Hepatocyte (in vitro differentiated cells): ENCODE measurements around the gene PXDN. TPM values are rescaled to one million over a fixed set of nuclear protein-coding genes. Genes with fewer than 3 reads are reported as not detected.

Experiments used
- DNase-seq: peaks from one replicate; pipeline ENCODE4 v3.0.0-alpha.2; 2016; ENCODE audit warnings: low spot score
- H2AFZ ChIP-seq: fragments of 200-600 bp; sonication (generic); 2 replicates; pipeline ENCODE4 v1.6.0; 2016; ENCODE audit warnings: antibody characterized with exemption, mild to moderate bottlenecking
- H3K27ac ChIP-seq: fragments of 200-600 bp; sonication (generic); 2 replicates; pipeline ENCODE4 v1.5.1; 2016; ENCODE audit warnings: mild to moderate bottlenecking
- H3K27me3 ChIP-seq: fragments of 200-600 bp; sonication (generic); 2 replicates; pipeline ENCODE4 v1.6.1; 2016
- H3K36me3 ChIP-seq: fragments of 200-600 bp; sonication (generic); replicated peaks from 2 replicates; pipeline ENCODE4 v1.5.1; 2016; ENCODE audit warnings: low read depth; ENCODE audit not compliant: insufficient read depth
- H3K4me1 ChIP-seq: fragments of 200-600 bp; sonication (generic); 2 replicates; pipeline ENCODE4 v1.5.1; 2016; ENCODE audit warnings: mild to moderate bottlenecking, moderate library complexity; ENCODE audit not compliant: insufficient read depth
- H3K4me2 ChIP-seq: fragments of 200-600 bp; sonication (generic); 2 replicates; pipeline ENCODE4 v1.6.0; 2016
- H3K4me3 ChIP-seq: fragments of 200-600 bp; sonication (generic); 2 replicates; pipeline ENCODE4 v1.5.1; 2016; ENCODE audit warnings: mild to moderate bottlenecking
- H3K79me2 ChIP-seq: fragments of 200-600 bp; sonication (generic); 2 replicates; pipeline ENCODE4 v1.6.0; 2017; ENCODE audit warnings: mild to moderate bottlenecking
- H3K9me2 ChIP-seq: fragments of 200-600 bp; sonication (generic); replicated peaks from 2 replicates; pipeline ENCODE4 v1.6.0; 2017; ENCODE audit warnings: mild to moderate bottlenecking; ENCODE audit not compliant: insufficient read depth
- H3K9me3 ChIP-seq: fragments of 200-600 bp; sonication (generic); 2 replicates; pipeline ENCODE4 v1.5.1; 2016; ENCODE audit warnings: low read depth, mild to moderate bottlenecking
- H4K20me1 ChIP-seq: fragments of 200-600 bp; sonication (generic); 2 replicates; pipeline ENCODE4 v1.6.0; 2016; ENCODE audit warnings: mild to moderate bottlenecking; ENCODE audit not compliant: insufficient read depth, poor library complexity, severe bottlenecking
- CTCF ChIP-seq: fragments of 200-600 bp; sonication (generic); IDR thresholded peaks from 2 replicates; pipeline ENCODE4 v1.5.1; 2016; ENCODE audit warnings: antibody characterized with exemption, mild to moderate bottlenecking; ENCODE audit not compliant: poor library complexity
- EZH2 ChIP-seq: fragments of 200-600 bp; sonication (generic); IDR thresholded peaks from 2 replicates; pipeline ENCODE4 v1.6.1; 2016; ENCODE audit warnings: antibody characterized with exemption, mild to moderate bottlenecking, borderline replicate concordance
- EZH2phosphoT487 ChIP-seq: fragments of 200-600 bp; sonication (generic); IDR thresholded peaks from one replicate; pipeline ENCODE4 v1.6.1; 2018; ENCODE audit warnings: antibody characterized with exemption, mild to moderate bottlenecking, low read depth, moderate library complexity; ENCODE audit not compliant: unreplicated experiment, severe bottlenecking
- WGBS: methylation state at CpG from one replicate; pipeline ENCODE4 v1.1.6; 2016; ENCODE audit warnings: low lambda C conversion rate; ENCODE audit errors: missing lambda C conversion rate; 5-methylcytosine and 5-hydroxymethylcytosine counted together
- polyA plus RNA-seq: library from polyadenylated mRNA; unstranded; fragments of >200 nt; fragmentation: Nextera tagmentation; extraction: Ambion mirVana; gene quantifications from 2 replicates; pipeline ENCODE4 v1.2.1, GENCODE V29; 2016
- total RNA-seq: library from RNA; depleted of rRNA; stranded (reverse); fragments of >200 nt; gene quantifications from 2 replicates; pipeline ENCODE4 v1.2.3, GENCODE V29; 2014

Gene PXDN, protein sequence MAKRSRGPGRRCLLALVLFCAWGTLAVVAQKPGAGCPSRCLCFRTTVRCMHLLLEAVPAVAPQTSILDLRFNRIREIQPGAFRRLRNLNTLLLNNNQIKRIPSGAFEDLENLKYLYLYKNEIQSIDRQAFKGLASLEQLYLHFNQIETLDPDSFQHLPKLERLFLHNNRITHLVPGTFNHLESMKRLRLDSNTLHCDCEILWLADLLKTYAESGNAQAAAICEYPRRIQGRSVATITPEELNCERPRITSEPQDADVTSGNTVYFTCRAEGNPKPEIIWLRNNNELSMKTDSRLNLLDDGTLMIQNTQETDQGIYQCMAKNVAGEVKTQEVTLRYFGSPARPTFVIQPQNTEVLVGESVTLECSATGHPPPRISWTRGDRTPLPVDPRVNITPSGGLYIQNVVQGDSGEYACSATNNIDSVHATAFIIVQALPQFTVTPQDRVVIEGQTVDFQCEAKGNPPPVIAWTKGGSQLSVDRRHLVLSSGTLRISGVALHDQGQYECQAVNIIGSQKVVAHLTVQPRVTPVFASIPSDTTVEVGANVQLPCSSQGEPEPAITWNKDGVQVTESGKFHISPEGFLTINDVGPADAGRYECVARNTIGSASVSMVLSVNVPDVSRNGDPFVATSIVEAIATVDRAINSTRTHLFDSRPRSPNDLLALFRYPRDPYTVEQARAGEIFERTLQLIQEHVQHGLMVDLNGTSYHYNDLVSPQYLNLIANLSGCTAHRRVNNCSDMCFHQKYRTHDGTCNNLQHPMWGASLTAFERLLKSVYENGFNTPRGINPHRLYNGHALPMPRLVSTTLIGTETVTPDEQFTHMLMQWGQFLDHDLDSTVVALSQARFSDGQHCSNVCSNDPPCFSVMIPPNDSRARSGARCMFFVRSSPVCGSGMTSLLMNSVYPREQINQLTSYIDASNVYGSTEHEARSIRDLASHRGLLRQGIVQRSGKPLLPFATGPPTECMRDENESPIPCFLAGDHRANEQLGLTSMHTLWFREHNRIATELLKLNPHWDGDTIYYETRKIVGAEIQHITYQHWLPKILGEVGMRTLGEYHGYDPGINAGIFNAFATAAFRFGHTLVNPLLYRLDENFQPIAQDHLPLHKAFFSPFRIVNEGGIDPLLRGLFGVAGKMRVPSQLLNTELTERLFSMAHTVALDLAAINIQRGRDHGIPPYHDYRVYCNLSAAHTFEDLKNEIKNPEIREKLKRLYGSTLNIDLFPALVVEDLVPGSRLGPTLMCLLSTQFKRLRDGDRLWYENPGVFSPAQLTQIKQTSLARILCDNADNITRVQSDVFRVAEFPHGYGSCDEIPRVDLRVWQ (N-terminal part only)
- 78.8 and 107 TPM in 2 replicates for total RNA-seq
- polyA plus RNA-seq, result 110 and 118 TPM in 2 replicates

- Histone ChIP-seq H3K4me2 (peak within 1 kb of the TSS; percentile 84), H4K20me1 (peaks cover 19% of the 10 kb centered on the region), H3K9me2 (no peaks in the 10 kb centered on the region), H3K79me2 (peaks cover 44% of the 10 kb centered on the region), H3K27ac (peak within 1 kb of the TSS; percentile 98), H3K4me1 (peaks cover 6% of the 10 kb centered on the region), H3K4me3 (peak within 1 kb of the TSS; percentile 90), H3K36me3 (no peaks in the 10 kb centered on the region), H3K9me3 (no peaks in the 10 kb centered on the region), H3K27me3 (peaks cover 10% of the 10 kb centered on the region), H2AFZ (peak within 1 kb of the TSS; percentile 61)
- peak; percentile 80 for DNase-seq
- 4% methylated on average over 47 of the region's 71 CpGs for WGBS
- TF ChIP-seq EZH2, result no peak
- TF ChIP-seq CTCF, result no peak
- TF ChIP-seq EZH2phosphoT487, result no peak
These were observed at the start of gene PXDN for GRCh38 chr2:1744446-1745170. TSS of gene PXDN (minus strand) at chr2:1744515. CDS start at chr2:1744455, 60 bp downstream.

DNA sequence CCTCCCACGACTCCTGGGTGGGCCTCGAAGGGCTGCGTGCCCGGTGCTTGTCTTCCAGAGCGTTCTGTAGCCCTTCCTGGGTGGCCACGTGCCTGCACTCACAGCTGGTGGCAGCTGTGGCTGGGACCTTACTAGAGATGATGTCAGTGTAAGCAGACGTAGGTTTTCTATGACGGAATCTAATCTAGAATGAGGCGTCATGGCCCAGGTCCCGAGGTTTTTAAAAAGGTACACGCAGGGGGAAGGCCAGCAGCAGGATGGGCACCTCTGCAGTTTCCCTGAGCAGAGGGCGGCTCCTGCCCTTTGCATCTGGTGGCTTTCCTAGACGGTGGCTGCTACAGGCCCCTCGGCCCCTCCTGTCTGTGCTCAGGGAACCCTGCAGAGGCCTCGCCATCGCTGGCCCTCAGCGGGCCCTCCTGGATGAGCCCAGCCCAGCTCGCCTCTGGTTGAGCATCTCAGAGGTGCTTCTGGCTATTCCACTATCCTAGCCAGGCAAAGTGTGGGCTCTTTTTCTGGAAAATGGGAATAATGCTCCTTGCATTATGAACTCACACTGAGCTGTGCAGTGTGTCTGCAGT is 49.6 kb upstream of the PXDN start:
- 80% methylated on average over 18 of the region's 18 CpGs for WGBS
- DNase-seq, result no peak
- H3K9me2 ChIP-seq, result no peaks in the 10 kb centered on the region
- no peaks in the 10 kb centered on the region for H3K36me3 ChIP-seq
- H3K27me3 ChIP-seq, result no peaks in the 10 kb centered on the region
- H3K9me3 ChIP-seq, result no peaks in the 10 kb centered on the region
- H3K4me2 ChIP-seq, result no peak overlapping the region
- no peak overlapping the region for H3K27ac ChIP-seq
- H2AFZ ChIP-seq, result no peak overlapping the region
- no peaks in the 10 kb centered on the region for H4K20me1 ChIP-seq
- no peaks in the 10 kb centered on the region for H3K79me2 ChIP-seq
- H3K4me1 ChIP-seq, result peaks cover 12% of the 10 kb centered on the region
- H3K4me3 ChIP-seq, result no peak overlapping the region
- TF ChIP-seq CTCF (no peak), EZH2phosphoT487 (no peak), EZH2 (no peak)
